Stimulated activated CD8-positive, alpha-beta memory T cell treated with anti-CD3 and anti-CD28 coated beads, Interleukin-15, amount 100 ng/mL, for 24 hours (primary cell): Measurements from ENCODE around the gene DOCK11.

Experiments used
- DNase-seq: peaks from one replicate; pipeline ENCODE4 v3.0.0-alpha.2; 2020; ENCODE audit warnings: low read depth

The DOCK11 gene

DNA sequence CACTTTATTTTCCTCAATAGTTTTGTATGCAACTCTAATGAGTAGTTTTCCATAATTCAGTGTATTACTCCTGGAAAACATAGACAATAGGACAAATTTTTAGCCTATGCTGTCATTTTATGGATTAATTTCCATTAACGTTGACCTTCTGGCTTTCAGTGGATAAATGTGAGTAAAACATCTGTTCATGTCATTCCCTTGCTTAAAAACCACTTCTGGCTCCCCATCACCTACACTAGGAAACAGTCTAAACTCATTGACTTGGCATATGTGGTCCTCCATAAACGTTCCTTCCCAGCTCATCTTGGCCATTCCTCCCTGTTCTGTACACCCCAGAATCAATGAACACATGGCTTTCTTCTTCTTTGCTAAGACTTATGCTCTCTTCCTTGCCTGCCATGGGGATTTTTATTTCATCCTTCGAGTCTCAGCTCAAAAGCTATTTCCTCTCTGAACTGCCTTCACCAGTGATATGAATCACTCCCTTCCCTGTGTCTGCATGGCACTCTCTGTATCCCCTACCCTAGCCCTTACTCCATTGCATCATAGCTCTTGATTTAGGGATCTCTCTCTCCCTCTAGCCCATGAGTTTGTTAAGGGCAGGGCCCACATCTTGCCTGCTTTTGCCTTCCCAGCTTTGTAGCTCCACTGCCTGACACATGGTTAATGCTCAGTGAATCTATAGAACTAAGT, 34.8 kb downstream of the DOCK11 start:
- DNase-seq: no peak

DNA sequence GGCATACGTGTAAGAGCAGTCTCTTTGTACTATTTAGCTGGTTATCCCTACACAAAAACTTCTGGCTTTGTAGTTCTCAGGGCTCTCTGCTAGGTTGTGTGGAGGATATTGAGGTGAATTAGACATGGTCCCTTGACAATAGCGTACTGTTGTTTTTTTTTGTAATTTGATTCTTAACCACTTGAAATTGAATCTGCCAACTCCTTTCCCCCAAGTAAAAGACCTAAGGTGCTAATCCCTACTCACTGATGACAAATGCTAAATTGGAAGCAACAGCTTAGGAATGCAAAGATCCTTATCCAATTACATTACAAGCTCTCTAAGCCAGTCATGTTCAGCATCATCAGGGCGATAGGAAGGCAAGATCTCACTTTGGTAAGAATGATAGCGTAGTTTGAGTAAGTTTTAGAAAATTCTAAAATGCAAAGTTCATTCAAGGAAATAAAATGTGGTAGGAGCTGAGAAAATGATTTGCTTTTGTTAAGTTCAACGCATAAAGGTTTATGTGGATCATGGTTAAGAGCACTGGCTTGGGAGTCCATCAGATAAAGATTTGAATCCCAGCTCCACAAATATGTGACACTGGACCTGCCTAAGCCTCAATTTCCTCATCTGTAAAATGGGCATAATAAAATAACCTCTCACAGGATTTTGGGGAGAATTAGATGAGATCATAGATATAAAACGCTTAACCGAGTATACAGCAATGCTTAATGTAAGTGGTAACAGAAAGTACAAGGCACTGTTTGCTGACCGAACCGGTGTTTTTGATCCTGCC, 39.3 kb downstream of the DOCK11 start:
- no peak for DNase-seq

DNA sequence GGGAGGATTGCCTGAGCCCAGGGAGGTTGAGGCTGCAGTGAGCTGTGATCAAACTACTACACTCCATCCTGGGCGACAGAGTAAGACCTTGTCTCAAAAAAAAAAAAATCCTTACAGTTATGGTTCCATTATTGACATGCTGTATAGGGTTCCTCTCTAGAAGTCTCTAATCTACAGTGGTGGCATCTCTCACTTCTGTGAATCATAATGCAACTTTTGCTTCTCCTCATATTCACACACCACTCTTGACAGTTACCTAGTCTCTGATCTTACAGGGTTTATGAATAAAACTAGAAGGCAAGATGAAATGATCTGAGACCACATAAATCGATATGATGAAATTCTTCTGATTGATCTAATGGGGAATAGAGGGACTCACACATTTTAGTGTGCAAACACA, 40.6 kb downstream of the DOCK11 start:
- DNase-seq: no peak

DNA sequence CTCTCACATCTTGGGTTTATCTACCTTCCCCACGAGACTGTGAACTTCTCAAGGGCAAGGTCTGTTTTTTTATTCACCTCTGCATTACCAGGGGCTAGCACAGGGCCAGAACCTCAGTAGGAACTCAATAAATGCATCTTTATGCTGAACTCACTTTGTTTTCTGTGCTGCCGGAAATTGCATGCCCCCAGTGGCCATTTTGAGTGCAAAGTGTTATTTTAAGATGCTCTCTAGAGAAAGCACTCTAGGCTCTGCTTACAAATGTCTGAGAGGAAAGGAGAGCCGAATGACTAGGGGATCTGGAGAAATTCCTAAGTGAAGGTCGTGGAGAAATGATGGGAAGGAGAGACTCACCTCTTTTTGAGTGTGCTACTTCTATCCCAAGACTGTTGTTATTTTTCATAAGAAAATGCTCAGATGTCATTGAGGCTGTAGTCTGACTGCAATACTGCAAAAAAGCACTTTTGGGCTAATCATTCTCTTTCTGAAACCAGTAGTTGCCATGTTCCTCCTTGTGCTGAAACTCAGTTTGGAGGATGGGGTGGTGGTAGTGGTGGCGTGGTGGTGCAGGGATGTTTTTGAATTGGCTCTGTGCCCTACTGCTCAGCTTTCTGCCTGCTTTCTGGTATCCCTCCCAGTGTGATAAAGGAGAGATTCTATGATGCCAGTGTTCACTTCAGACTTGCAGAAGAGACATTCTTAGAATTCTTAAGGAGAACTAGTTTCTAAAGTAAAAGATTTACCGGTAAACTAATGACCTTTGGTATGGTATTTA, 41.3 kb downstream of the DOCK11 start:
- no peak for DNase-seq

DNA sequence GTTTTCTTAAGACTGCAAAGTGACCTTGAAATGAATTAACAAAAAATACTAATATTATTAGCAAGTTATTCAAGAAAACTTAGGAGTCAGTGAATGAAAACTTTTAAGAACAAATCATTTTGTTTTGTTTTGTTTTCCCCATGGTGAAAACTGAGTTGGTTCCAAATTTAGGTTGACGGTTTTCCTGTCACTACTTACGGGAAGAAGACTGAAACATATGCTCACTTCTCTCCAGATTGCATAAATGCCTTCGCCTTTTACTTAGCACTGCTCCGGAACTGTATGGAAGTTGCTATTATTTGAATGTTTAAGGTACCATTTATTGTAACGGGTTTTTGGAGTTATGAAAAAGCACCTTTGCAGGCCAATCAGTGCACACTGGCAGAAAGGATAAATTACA, 42.8 kb downstream of the DOCK11 start:
- no peak for DNase-seq

DNA sequence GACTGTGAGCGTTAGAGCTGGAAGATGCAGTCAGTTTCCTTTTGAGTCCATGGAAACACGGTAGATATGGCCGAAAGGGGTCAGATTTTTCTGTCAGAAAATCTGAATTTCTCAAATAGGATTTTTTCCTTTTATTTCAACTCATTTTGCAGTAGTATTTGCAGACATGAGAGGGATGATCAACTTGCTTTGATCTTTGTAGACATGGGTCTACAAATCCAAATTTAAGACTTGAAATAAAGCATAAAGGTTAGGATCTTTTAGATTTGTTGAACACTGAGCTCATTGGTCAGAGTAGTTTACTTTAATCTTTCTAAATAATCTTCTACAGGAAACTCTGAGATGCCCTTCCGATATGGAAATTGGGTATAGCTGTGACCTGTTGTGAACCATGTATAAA, 44.7 kb downstream of the DOCK11 start:
- no peak for DNase-seq

DNA sequence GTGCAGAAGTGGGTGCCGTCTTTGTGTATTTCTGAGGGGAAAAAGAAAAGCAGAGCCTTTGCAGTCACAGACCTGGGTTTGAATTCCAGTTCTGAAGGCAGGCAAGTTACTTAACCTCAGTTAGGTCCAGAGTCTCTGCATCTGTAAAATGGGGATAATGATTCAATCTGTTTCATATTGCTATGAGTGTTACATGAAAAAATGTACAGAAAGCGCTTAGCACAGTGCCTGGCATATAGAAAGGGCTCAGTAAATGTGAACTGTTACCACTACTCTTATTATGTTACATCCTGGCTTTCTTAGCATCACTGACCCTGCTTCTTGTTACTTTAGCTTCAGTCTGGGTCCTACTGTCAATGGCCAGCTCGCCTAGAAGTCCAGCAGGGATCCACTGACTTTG, 45.9 kb downstream of the DOCK11 start:
- no peak for DNase-seq

DNA sequence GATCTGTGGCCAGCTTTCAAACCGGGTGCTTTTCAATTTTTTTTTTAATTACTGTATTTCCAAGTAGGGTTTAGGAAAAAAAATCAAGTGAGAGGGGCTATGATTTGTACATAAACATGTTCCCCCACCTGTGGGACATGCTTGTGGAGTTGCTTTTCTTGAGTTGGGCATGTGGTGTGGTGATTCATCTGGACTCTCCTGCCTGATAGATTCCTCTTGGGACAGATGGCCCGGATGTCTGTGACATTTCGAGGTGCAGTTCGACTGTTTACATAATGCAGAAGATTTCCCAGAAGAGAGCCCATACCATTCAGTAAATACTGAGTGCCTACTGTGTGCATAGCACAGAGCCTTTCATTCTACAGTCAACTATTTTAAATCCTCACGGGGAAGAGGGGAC, 49.9 kb downstream of the DOCK11 start:
- no peak for DNase-seq

DNA sequence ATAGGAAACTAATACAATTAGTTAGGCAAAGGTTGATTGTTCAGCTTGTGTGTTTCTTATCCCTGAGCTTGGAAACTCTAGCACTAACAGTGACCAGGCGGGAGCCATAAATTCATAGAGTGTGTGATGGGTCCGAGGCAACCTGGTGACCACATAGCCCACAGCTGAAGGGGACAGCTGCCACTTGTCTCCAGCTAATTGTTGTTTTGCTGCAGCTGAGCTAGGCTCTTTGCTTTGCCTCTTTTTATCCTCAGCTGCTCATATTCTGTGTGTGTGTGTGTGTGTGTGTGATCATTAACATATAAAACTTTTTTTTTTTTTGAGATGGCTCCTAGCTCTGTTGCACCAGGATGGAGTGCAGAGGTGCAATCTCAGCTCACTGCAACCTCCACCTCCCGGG, 53.2 kb downstream of the DOCK11 start:
- no peak for DNase-seq

DNA sequence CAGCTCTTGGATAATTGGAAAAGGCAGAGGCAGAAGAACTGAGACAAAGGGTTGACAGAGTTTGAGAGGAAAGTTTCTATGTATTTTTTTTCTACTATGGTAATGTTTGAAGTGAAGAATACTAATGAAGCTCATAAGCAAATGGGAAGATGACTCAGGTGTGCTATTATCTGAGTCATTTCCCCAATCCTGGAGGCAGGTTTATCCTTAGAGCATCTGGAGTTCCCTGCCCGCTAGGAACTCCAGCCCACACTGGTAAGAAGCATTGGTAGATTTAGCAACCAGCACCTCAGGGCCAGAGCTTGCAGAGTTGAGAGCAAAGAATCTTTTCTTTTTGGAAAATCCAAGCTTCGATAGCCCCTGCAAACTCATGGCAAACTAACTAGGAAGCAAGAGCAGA, 55.2 kb downstream of the DOCK11 start:
- no peak for DNase-seq

DNA sequence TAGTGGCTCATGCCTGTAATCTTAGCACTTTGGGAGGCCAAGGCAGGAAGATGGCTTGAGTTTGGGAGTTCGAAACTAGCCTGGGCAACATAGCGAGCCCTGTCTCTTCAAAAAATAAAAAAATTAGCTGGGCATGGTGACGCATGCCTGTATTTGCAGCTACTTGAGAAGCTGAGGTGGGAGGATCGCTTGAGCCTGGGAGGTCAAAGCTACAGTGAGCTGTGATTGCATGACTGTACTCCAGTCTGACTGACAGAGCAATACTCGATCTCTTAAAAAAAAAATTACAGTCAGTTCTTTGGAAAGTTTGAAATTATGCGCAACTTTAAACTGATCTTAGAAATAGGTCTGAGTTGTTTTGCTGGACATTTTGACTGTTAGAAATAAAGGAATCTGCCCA, 55.8 kb downstream of the DOCK11 start:
- DNase-seq: no peak

DNA sequence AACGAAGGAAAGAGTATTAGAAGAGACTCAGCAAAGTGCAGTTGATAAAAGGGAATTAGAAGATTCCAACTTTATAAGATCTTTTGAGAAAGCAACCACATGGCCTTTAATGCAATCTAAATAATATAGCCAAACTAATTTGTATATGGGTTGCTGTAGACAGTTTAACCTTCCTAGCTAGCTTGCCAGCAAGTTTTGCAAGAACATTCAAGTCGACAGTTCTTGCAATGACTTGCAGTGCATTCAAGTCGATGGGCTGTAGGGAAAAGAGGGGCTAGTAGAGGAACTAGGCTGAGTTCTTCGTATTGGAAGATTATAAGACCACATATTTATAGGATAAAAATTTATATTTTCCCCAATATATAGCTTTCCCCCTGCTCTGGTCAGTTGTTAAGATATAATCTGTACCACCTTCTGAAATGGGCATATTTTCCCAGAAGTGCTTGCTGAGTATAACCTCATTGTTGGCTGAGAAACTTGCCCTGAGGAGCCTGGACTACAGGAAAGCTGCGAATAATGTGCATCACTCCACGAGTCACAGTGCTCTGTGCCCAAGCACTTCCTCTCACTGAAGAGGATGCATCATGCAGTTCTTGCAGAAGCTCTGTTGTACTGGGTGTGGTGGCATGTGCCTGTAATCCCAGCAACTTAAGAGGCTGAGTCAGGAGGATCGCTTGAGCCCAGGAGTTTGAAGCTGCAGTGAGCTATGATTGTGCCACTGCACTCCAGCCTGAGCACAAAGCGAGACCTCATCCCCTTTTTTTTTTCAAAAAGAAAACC, 56.7 kb downstream of the DOCK11 start:
- no peak for DNase-seq

DNA sequence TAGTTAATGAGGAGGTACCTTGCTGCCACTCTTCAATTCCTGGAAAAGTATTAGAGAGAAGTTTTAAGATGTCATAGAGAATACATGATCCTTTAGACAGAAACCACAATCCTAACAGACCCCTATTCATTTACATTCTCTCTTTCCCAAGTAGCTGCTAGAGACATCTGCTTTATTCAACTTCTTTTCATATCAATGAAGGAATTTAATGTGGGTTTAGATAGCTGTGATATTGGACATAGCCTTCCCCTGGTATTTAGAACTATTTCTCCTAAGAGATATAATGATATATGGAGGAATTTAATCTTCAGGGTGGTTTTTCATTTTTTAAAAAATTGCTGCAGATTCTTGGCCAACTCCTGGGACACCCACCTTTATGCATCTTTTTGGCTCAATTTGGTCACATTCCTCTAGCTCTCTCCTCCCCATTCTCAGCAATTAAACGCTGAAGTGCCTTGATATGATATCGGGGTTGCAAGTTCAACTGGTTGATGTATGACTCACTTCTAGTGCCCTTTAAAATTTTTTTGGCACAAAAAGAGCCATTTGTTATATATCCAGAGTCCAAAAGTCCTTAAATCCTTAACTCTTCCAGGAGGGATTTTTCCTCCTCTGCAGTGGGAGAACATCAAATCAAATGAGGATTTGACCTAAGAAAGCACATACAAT, 57.6 kb downstream of the DOCK11 start:
- no peak for DNase-seq

DNA sequence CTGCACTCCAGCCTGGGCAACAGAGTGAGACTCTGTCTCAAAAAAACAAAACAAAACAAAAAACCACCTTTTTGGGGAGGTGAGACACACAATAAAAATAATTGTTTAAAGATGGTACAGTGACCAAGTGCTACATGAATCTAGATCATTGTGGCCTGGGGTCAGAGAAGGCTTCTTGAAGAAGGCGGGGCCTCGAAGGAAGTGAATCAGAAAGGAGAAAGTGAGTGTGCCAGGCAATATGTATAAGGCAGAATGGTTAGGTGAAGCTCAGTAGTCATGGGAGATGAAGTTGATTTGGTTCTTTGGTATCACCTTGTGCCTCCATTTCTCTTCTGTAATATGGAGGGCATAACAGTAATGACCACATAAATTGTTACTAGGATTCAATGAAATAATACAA, 58.9 kb downstream of the DOCK11 start:
- no peak for DNase-seq

DNA sequence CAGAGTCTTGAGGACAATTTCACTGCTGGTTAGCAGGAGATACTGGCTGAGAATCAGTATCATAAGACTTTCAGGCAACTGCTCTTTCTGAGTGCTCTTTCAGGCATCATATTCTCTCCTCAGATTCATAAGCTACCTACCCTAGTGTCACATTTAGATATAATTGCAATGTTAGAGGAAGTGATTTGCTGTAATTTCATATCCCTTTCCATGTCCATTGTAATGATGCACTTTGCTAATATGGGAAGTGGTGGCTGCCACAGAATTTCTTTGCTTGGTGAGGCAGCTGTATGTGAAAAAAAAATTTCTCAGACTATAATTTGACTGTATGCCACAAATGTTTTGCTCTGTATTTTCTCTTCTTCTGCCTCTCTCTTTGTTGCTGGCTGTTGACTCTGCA, 63.3 kb downstream of the DOCK11 start:
- DNase-seq: no peak

DNA sequence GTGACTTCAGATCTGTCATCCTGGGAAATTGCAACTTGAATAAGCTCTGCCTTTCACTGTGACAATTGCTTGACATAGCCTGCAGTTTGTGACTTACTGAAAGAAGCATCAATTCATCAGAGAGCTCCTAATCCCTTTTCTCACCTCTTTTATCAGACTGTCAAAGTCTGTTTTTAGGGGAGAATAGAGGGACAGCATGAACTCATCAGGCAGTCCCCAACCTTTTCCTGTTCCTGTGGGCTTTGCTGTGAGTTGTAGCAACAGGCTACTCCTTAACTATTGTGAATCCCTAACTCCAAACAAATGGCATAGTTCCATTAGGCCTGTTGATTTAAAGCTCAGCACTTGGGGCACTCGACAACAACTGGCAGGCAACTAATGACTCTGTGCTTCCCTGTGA, 64.9 kb downstream of the DOCK11 start:
- DNase-seq: no peak

DNA sequence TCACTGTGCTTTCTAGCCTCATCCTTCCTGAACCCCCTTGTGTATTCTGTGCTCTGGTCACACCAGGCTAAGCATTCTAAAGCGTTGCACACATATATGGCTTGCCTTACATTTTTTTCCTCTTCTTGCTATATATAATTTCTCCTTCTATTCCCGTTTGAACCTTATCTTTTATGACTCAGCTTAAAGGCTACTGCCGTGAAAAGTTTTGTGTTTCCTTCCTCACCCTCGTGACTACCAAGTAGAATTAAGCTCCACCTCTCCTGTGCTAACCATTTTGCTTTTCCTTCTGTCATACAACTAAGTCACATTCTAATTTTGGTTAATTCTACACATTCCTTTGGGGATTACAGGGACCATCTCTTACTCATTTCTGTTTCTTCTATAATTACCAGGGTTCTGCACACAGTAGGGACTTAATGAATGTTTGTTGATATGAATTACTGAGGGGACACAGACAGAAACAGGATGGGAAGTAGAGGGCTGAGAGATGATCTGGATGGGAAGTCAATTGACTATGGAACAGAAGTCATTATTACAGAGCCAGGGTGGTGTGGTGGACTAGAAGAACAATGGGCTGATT, 67.1 kb downstream of the DOCK11 start:
- no peak for DNase-seq

DNA sequence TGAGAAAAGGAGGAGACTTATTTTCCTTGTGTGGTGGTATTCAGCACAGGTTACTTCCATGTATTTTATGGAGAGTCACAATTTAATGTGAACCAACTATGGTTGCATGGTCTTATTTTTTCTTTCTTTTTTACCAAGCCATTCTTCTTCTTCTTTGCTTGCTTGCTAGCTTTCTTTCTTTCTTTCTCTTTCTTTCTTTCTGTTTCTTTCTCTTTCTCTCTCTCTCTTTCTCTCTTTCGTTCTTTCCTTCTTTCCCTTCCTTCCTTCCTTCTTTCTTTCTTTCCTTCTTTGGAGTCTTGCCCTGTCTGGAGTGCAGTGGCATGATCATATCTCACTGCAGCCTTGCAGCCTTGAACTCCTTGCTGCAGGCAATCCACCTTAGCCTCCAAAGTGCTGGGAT, 68.9 kb downstream of the DOCK11 start:
- DNase-seq: no peak

DNA sequence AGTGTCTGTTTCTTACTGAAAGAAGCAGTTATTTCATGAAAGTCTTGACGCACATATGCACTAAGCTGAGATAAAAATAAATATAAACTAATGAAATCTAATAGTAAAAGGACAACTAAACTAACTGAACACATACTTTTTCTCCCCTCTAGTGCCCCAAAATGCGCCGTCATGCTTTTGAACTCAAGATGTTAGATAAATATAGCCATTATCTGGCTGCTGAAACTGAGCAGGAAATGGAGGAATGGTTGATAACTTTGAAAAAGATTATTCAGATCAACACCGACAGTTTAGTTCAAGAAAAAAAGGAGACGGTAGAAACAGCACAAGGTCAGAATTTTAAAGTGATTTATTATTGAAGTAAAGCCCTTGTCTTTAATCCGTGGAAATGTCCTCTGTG, 70.2 kb downstream of the DOCK11 start:
- DNase-seq: no peak

DNA sequence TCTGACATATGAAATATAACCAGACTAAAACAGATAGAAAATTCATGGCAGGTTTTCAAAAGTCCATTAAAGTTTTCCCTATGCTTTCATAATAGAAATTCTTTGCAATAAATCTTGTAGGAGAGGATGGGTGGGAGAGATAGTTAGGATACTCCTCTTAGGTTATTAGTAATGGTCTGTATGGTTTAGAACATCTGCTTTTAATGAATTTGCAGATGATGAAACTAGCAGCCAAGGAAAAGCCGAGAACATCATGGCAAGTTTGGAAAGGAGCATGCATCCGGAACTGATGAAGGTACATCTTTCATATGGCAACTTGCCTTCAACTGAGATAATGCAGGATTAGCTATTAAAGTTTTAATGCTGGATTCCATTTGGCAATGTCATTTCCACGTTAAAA, 70.7 kb downstream of the DOCK11 start:
- DNase-seq: no peak

DNA sequence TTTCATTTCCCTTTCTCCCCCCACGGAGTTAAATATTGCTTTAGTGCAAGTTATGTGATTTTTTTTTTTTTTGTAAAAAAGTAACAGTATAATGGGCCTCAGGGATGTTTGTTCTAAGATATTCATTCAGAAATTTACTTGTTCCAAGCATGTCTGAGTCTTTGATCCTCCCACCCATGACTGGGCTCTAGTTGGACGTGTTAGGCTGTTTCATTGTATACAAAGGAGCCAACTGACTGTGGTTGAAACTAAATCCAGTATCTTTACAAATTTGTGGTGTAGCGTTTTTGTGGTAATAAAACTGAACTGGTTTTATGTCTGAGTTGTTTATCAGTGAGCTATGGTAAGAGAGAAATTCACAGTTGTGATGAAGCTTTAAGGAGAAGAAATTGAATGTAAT, 74.1 kb downstream of the DOCK11 start:
- DNase-seq: no peak
